NCI-H510A (cell line): ENCODE results near the gene TSSC4.

Experiments used
- DNase-seq: peaks from one replicate; lab custom pipeline; 2025; lab: John Stamatoyannopoulos, UW

TSSC4 gene

GRCh38 chr11:2369320-2369719 lies 31.2 kb upstream of the TSSC4 start:
- no peak for DNase-seq

GRCh38 chr11:2369896-2370295 lies 30.7 kb upstream of the TSSC4 start:
- DNase-seq, result no peak

GRCh38 chr11:2374456-2375201 lies 25.9 kb upstream of the TSSC4 start:
- no peak for DNase-seq

GRCh38 chr11:2375341-2375853 lies 25.2 kb upstream of the TSSC4 start:
- no peak for DNase-seq

- no peak for DNase-seq
These were observed 24.5 kb upstream of the TSSC4 start for GRCh38 chr11:2375964-2376551.

- no peak for DNase-seq
These were observed 23.6 kb upstream of the TSSC4 start, which contains the start of gene CD81 for GRCh38 chr11:2376751-2377451. Gene CD81, plus strand, starts transcription at chr11:2377310. Its CDS starts 240 bp downstream, at chr11:2377550.

GRCh38 chr11:2377511-2378443 lies 22.8 kb upstream of the TSSC4 start:
- DNase-seq, result no peak

GRCh38 chr11:2378527-2379210 lies 21.9 kb upstream of the TSSC4 start:
- DNase-seq, result no peak

GRCh38 chr11:2379466-2380174 lies 20.9 kb upstream of the TSSC4 start:
- DNase-seq, result no peak

- no peak for DNase-seq
These were observed 20.2 kb upstream of the TSSC4 start for GRCh38 chr11:2380396-2380795.

- DNase-seq, result no peak
These were observed 19.7 kb upstream of the TSSC4 start for GRCh38 chr11:2380807-2381350.

- DNase-seq, result no peak
These were observed 18.9 kb upstream of the TSSC4 start for GRCh38 chr11:2381494-2382128.

GRCh38 chr11:2382129-2382517 lies 18.4 kb upstream of the TSSC4 start:
- no peak for DNase-seq

GRCh38 chr11:2382936-2383851 lies 17.4 kb upstream of the TSSC4 start:
- no peak for DNase-seq

- no peak for DNase-seq
These were observed 16.4 kb upstream of the TSSC4 start for GRCh38 chr11:2383852-2384804.

- no peak for DNase-seq
These were observed 15.1 kb upstream of the TSSC4 start for GRCh38 chr11:2385156-2386151.
